ENCODE results near the gene TSHZ1.
A peak's percentile ranks its signal among the peaks of the same experiment; 100 is the strongest.

The TSHZ1 gene

GRCh38 chr18:75221897-75222296 lies 11.3 kb downstream of the TSHZ1 start:
- DNase-seq (ENCODE audit: low read depth, low spot score): no peak

- DNase-seq (ENCODE audit: low read depth, low spot score): no peak
These were observed 11.8 kb downstream of the TSHZ1 start for GRCh38 chr18:75222407-75222806.

DNA sequence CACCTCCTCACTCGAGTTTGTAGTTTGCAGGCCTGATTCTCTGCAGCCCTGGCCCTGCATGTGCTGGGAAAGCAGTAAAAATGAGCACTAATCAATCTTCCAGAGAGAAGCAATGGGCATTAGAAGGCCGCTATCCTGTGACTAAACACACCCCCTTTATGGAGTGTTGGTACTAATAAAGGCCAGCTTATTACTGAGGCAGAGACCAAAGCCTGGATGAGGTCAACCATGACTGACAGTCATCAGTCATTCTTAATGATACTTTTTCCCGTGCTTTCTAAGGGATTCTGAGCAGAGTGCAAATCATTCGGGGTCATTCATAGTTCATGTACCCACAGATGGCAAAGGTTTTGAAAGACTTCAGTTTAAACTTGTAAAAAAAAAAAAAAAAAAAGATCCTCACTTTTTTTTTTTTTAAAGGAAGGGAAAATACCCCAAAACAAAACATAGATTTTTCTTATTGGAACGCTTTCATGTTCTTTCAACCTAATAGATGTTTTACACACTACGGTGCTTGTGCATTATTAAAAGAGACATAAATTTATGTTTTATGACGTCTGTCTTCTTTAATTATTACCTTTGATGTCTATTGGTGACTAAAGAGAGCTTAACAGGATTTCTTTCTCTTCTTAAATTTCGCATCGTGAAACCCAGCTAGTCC lies 13.2 kb downstream of the TSHZ1 start:
- no peak for DNase-seq (ENCODE audit: low read depth, low spot score)

DNA sequence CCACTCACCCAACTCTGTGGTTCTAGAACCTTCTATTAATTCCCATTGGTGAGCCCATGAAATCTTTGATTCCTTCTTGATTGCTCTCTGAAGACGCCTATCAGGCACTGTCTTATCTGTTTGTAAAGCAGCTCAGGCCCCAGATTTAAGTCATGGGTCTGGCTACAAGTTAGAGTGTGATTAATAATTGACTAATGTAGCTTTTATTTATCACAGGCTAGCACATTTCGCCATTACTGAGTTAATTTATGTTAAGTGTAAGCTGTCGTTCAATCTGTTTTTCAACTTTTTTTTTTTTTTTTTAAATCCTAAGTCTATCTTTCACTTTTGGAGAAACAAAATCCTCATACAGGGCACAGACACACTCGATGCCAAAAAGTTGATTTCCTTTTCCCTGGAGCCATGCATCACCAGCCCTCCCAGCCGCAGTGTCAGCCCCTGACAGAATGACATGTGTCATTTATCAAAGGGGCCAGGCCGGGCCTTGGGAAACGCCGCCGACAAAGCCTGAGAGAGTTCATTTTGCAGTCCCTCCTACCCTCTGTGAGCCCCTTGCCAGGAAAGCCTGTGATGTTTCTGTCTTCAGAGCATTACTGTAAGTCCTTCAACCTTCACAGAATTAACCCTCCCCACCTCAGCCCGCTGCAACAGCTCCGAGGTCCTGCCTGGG lies 15.8 kb downstream of the TSHZ1 start:
- DNase-seq (ENCODE audit: low read depth, low spot score): peak; percentile 58

GRCh38 chr18:75226956-75227316 lies 16.3 kb downstream of the TSHZ1 start:
- no peak for DNase-seq (ENCODE audit: low read depth, low spot score)

DNA sequence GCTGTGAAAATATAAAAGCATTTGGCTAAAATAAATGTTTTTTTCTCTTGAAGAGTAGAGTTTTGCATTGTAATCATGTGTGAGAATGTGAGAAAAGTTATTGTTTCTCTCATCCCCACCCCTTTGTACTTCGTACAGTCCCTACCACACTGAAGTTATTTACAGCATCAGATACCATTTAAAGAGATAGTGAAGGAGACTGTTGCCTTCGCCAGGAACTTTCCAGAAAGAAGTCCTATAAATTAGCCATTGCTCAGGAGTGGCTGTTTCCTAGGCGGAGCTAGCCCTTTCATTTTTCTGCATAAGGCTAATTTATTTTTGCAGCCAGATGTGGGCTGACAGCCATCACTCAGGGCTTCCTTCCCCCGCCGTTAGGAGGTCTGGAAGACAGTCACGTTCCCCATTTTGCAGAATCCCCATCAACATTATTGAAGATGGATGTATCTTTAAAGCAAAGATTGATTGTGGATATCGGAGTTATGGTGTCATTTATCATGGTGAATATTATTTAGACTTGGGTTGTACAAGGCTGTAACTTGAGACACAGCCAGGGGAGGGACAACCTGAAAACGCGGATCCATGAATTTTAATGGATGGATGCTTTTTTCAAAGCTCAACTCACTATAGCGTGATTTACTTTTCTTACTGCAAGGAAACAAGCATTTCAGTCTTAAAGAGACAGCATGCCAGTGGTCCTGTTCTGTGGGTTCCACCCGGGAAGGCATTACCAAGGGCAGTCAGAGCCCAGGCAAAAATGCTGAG lies 17.1 kb downstream of the TSHZ1 start:
- DNase-seq (ENCODE audit: low read depth, low spot score): no peak

DNA sequence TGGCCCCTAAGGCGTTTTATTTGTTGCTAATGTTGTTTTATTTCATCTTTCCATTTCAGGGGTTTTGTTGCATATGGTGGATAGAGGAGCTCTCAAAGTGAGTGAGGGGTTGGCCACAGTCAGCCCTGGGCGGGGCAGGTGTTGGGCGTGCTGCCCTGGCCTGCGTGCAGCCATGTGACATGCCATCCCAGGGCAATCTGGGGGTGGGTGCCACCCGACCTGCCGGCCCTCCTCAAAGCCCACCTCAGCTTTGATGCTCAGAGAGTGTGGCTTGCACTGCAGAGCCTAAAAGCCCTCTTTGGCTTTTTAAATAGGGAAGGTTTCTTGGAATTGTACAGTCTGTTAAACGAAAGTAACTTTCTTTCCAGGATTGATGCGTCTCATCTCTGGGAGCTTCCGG lies 18.4 kb downstream of the TSHZ1 start:
- no peak for DNase-seq (ENCODE audit: low read depth, low spot score)

- no peak for DNase-seq (ENCODE audit: low read depth, low spot score)
These were observed 18.8 kb downstream of the TSHZ1 start for GRCh38 chr18:75229437-75229836.

DNA sequence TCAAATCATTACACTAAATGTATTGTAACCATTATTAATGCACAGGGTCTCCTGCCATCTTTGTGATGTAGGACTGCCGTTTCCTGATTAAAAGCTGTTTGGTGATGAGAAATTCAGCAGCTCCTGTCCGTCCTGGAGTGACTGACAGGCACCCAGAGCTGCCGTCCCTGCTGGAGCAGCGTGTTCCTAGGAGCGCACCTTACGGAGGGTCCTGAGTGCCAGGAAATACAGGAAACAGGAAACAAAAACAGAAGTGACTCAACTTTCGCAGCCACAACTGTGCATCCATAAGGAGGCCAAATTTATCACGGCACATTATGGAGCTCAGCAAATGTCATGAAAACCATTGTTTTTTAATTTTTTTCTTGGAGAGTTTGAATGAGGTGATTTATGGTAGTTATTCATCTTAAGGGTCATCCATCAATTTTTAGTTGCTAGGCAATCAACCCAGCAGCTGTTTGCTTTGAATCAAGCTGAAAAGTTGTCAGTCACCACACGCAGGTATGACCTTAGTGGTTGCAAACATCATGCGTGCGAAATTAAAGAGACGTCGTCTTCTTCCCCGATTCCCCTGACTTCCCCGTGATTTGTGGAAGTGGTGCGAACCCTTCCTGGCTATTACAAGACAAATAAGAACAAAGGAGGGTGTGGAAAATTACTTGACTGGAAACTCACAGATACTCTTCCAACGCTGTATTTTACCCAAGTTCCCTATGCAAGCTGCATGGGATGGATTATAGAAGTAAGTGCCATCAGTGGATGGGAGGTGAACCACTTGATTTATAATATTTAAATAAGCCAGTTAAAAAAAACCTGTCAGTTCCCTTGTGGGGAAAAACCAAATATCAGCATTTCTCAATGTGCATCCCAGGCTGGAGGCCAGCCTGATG lies 19.8 kb downstream of the TSHZ1 start:
- no peak for DNase-seq (ENCODE audit: low read depth, low spot score)

DNA sequence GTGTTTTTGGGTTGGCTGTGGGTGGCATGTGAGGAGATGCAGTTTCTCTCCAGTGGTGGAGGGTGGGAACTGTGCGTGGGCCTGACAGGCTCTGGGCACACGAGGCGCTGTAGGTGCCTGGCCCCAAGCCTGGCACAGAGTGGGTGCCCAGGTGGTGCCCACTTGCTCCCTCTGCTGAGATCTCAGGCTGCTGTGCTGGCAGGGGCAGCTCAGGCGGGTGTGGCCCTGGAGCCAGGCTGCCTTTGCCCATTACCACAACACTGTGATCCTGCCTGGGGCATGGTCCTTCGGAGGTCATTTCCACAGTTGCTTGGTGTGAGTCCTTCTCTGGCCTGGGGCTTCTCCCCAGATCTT lies 20.4 kb downstream of the TSHZ1 start:
- no peak for DNase-seq (ENCODE audit: low read depth, low spot score)

GRCh38 chr18:75234901-75235300 lies 24.3 kb downstream of the TSHZ1 start:
- no peak for DNase-seq (ENCODE audit: low read depth, low spot score)

DNA sequence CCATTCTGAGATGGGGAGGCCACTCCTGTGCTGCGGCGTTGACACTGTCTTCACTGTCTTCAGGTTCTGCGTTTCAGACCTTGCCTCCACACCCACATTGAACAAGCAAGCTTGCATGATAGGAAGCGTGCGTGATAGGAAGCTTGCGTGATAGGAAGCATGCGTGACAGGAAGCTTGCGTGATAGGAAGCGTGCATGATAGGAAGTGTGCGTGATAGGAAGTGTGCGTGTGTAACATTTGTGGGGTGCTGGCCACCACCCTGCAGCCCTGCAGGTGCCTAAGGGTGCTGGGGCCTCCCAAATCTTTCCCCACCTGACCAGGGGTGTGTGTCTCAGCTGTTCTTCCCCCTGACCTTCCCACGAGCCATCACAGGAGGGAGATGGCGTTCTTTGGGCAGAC lies 25.3 kb downstream of the TSHZ1 start:
- DNase-seq (ENCODE audit: low read depth, low spot score): no peak

DNA sequence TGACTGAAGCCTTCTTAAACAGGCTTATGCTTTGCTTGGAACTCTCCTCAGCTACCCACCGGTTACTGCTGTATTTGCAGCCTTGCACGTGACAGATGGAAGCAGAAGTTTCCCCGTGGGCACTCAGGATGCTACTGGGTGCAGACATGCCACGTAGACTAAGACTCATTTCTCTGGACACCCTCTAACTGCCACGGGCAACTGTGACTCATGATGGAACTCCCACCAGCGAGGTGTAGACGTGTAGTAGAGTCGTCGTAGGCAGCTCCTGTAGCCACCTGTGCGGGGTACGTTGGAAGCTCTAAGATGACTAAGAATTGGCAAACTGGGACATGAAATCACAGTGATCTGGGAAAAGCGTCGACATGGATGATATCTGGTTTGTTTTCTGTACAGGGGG lies 27.5 kb downstream of the TSHZ1 start:
- DNase-seq (ENCODE audit: low read depth, low spot score): no peak

GRCh38 chr18:75238786-75239185 lies 28.2 kb downstream of the TSHZ1 start:
- no peak for DNase-seq (ENCODE audit: low read depth, low spot score)

DNA sequence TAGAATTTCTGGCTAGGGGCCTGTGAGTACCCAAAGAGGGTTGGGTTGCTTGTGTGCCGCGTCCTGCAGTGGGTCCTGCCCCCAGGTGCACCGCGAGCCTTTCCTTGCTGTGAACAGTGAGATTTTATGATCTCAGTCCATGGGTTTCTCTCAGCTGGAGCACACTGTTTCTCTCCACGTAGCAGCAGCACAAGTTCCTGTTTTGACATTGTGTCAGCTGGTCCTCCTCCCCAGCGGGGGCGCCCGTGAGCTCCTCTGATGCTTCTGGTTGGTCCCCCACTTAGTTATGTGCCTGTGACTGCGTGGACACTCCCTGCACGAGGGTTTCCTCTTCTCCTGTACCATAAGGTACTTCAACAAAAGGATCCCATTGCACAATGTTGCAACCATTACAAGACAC lies 29.8 kb downstream of the TSHZ1 start:
- no peak for DNase-seq (ENCODE audit: low read depth, low spot score)

GRCh38 chr18:75241705-75242104 lies 31.1 kb downstream of the TSHZ1 start:
- DNase-seq (ENCODE audit: low read depth, low spot score): no peak

DNA sequence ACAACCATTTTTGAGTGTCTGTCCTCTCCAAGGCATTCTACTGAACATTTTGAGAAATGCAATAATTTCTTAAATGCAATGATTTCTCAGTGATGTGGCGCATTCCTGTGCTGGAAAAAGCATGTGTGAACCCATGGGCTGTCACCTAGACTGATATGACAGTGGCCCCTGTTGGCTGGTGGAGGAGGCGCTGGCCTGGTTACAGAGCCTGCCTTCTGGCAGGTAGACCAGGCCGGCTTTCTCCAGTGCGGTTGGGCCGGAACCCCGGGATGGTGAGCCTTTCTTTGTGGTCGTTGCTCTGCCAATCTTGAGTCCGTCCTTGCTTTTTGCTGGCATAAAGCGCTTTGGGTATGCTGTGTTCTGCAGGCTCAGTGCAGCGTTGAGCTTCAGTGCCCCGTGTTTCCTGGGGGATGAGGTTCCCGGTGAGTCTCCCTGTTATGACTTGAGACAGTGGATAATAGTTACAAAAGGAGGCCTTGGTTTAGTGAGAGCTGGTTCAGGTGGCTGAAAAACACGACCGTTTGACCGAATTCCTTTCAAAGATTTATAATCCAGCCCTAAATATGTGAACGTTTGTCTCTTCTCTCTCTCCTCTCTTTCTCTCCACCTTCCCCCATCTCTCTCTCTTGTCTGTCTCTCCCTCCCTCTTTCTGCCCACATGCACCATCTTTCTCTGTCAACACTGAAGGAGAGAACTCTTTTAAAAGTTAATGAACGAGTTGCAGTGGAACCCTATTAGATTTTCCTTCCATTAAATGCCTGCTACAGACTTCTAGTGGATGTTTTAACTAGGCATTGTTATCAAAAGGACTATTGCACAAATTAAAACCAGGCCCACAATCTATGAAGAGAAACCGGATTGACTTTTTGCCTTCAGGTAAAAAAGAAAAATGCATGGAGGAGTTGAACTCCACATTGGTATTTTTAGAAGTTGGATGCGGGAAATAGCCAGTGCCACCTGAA lies 34.0 kb downstream of the TSHZ1 start:
- peak; percentile 41 for DNase-seq (ENCODE audit: low read depth, low spot score)

- no peak for DNase-seq (ENCODE audit: low read depth, low spot score)
These were observed 36.4 kb downstream of the TSHZ1 start for GRCh38 chr18:75246721-75247610.

DNA sequence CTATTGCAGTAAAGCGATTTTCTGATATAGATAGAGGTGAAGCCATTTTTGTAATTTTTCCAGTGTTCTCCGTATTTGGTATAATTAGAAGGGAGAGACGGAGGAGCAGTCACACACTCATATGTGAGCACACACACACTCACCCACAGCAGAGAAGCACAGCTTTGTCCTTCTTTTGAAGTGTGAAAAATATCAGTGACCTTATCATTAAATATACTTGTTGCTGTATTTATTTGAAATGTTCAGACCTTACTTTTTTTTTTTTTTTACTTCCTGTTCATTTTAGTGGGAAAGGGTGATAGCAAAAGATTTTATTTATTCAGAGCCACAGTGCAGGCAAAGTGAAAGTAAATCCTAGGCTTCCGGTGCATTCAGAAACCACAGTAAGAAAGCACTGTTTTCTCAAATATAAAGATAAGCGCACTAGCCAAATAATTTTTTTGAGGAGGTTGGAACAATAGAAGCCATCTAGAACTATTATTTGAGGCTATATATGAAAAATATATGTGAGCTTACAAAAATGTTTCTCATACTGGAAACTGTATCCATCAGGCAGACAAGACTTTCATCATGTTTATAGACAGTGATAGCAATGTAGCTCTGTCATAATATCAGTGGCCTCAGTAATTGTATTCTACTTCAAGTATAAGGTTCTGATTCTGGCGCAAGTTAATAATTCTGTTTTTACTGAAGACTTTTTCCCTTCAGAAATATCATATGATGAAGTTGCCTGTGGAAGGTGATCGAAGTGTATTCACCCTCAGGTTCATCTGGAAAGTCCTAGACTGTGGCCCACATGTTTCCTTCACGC lies 37.2 kb downstream of the TSHZ1 start:
- DNase-seq (ENCODE audit: low read depth, low spot score): no peak

All from ELF-1 (cell line).